H1 (cell line): ENCODE measurements around the gene BICD1. TPM values are rescaled to one million over a fixed set of nuclear protein-coding genes. Genes with fewer than 3 reads are reported as not detected.

Experiments
- CTCF ChIA-PET: fragments of 300-600 bp; sonication (Branson Sonifier 250); formaldehyde crosslinking; loops from one replicate; lab custom pipeline; 2021; ENCODE audit not compliant: partially characterized antibody; lab: Charles Lee
- POLR2A ChIA-PET: fragments of 300-600 bp; sonication (Branson Sonifier 250); formaldehyde crosslinking; loops from one replicate; lab custom pipeline; 2021; ENCODE audit warnings: inconsistent platforms; ENCODE audit not compliant: partially characterized antibody; lab: Charles Lee
- DNase-seq, 2 experiments: peaks; one replicate each; pipeline versions ENCODE4 v3.0.0 to v3.0.0-alpha.2; 2010 to 2022; ENCODE audit warnings: low spot score in 2 of 2, low read depth in 1 of 2, mixed read lengths in 1 of 2
- FAIRE-seq: peaks from 2 replicates; lab custom pipeline; 2011; peaks lifted over from hg19 to GRCh38; lab: Jason Lieb, UNC
- H2AFZ ChIP-seq: 2 replicates; pipeline ENCODE4 v1.8.1; 2012; ENCODE audit warnings: low read length, inconsistent platforms
- H2AK5ac ChIP-seq: 2 replicates; pipeline ENCODE4 v1.6.1; 2013; ENCODE audit warnings: low read depth, low read length
- H2BK120ac ChIP-seq: replicated peaks from 2 replicates; pipeline ENCODE3; 2013; ENCODE audit warnings: low read depth, low read length, inconsistent platforms
- H2BK12ac ChIP-seq: 2 replicates; pipeline ENCODE4 v1.6.1; 2013; ENCODE audit warnings: low read depth, low read length
- H2BK15ac ChIP-seq: 2 replicates; pipeline ENCODE4 v1.6.1; 2013; ENCODE audit warnings: low read length
- H2BK20ac ChIP-seq: 2 replicates; pipeline ENCODE4 v1.6.1; 2013; ENCODE audit warnings: low read length
- H2BK5ac ChIP-seq: 2 replicates; pipeline ENCODE4 v1.6.1; 2013; ENCODE audit warnings: low read depth, low read length
- H3K14ac ChIP-seq: 2 replicates; pipeline ENCODE4 v1.6.1; 2013; ENCODE audit warnings: inconsistent platforms; ENCODE audit not compliant: insufficient read length
- H3K18ac ChIP-seq: 2 replicates; pipeline ENCODE4 v1.6.1; 2013; ENCODE audit warnings: low read length; ENCODE audit errors: extremely low read depth
- H3K23ac ChIP-seq: 2 replicates; pipeline ENCODE4 v1.6.1; 2013; ENCODE audit warnings: inconsistent platforms; ENCODE audit not compliant: insufficient read length
- H3K23me2 ChIP-seq: 2 replicates; pipeline ENCODE4 v1.6.1; 2013; ENCODE audit warnings: low read depth, low read length
- H3K27ac ChIP-seq: 2 replicates; pipeline ENCODE4 v1.6.1; 2011; ENCODE audit warnings: low read depth, low read length, inconsistent platforms
- H3K27me3 ChIP-seq, 4 experiments: replicated peaks in 1 of 4; 1 replicate in 1 of 4; 2 replicates in 3 of 4; pipeline versions ENCODE4 v1.6.1 to v1.8.1; 2011 to 2013; ENCODE audit warnings: low read length in 3 of 4, mild to moderate bottlenecking in 3 of 4, inconsistent platforms in 2 of 4, mixed read lengths in 2 of 4, moderate library complexity in 1 of 4; ENCODE audit not compliant: control insufficient read depth in 3 of 4, insufficient read depth in 3 of 4; ENCODE audit errors: extremely low read depth in 1 of 4
- H3K36me3 ChIP-seq, 4 experiments: 2 replicates each; pipeline versions ENCODE4 v1.6.1 to v1.8.1; 2011 to 2013; ENCODE audit warnings: mild to moderate bottlenecking in 4 of 4, low read length in 3 of 4, moderate library complexity in 2 of 4, control low read depth in 1 of 4, inconsistent platforms in 1 of 4; ENCODE audit not compliant: insufficient read depth in 4 of 4, control insufficient read depth in 2 of 4
- H3K4ac ChIP-seq: replicated peaks from 2 replicates; pipeline ENCODE3; 2013; ENCODE audit warnings: low read length, low read depth, mixed read lengths, inconsistent platforms; ENCODE audit not compliant: insufficient read length
- H3K4me1 ChIP-seq, 4 experiments: replicated peaks in 1 of 4; 1 replicate in 1 of 4; 2 replicates in 3 of 4; pipeline versions ENCODE4 v1.6.1 to v1.8.1; 2011 to 2013; ENCODE audit warnings: low read length in 3 of 4, inconsistent platforms in 2 of 4, mixed read lengths in 1 of 4; ENCODE audit not compliant: insufficient read depth in 4 of 4, control insufficient read depth in 3 of 4
- H3K4me2 ChIP-seq, 2 experiments: 2 replicates each; pipeline versions ENCODE4 v1.6.1 to v1.8.1; 2011 to 2013; ENCODE audit warnings: low read depth in 2 of 2, low read length in 2 of 2, control low read depth in 1 of 2, inconsistent platforms in 1 of 2, mild to moderate bottlenecking in 1 of 2; ENCODE audit not compliant: insufficient read depth in 1 of 2
- H3K4me3 ChIP-seq, 4 experiments: fragments of 200-600, 300-600 bp in 1 of 4; sonication (generic), shearing (Covaris generic), sonication (Bioruptor Twin) in 1 of 4; 2 replicates each; pipeline versions ENCODE4 v1.5.1 to v1.8.1; 2011 to 2016; ENCODE audit warnings: low read length in 4 of 4, low read depth in 3 of 4, control low read depth in 2 of 4, inconsistent platforms in 2 of 4, mild to moderate bottlenecking in 2 of 4, mixed read lengths in 1 of 4, moderate library complexity in 1 of 4; ENCODE audit not compliant: insufficient read depth in 2 of 4; ENCODE audit errors: extremely low read depth in 1 of 4
- H3K56ac ChIP-seq: replicated peaks from 2 replicates; pipeline ENCODE3; 2013; ENCODE audit warnings: low read depth, mild to moderate bottlenecking, mixed read lengths, low read length, inconsistent platforms; ENCODE audit not compliant: insufficient read length
- H3K79me1 ChIP-seq: 2 replicates; pipeline ENCODE4 v1.6.1; 2013; ENCODE audit warnings: low read depth, low read length, control low read depth
- H3K79me2 ChIP-seq, 2 experiments: 2 replicates each; pipeline versions ENCODE4 v1.6.1 to v1.8.1; 2012 to 2013; ENCODE audit warnings: low read length in 2 of 2, mild to moderate bottlenecking in 2 of 2, inconsistent platforms in 1 of 2; ENCODE audit not compliant: insufficient read depth in 2 of 2, control insufficient read depth in 1 of 2
- H3K9ac ChIP-seq, 4 experiments: replicated peaks in 1 of 4; 1 replicate in 1 of 4; 2 replicates in 3 of 4; pipeline versions ENCODE4 v1.6.1 to v1.8.1; 2011 to 2013; ENCODE audit warnings: low read depth in 3 of 4, low read length in 3 of 4, control low read depth in 2 of 4, mild to moderate bottlenecking in 2 of 4, moderate library complexity in 2 of 4, inconsistent platforms in 1 of 4; ENCODE audit errors: extremely low read depth in 1 of 4
- H3K9me3 ChIP-seq, 2 experiments: 2 replicates each; pipeline versions ENCODE4 v1.6.1 to v1.8.1; 2012 to 2013; ENCODE audit warnings: mild to moderate bottlenecking in 2 of 2, moderate library complexity in 2 of 2, control low read depth in 1 of 2, inconsistent platforms in 1 of 2, low read depth in 1 of 2, low read length in 1 of 2, mixed read lengths in 1 of 2; ENCODE audit not compliant: insufficient read depth in 2 of 2
- H4K20me1 ChIP-seq, 2 experiments: replicated peaks in 1 of 2; 2 replicates each; pipeline versions ENCODE3 to v1.8.1; 2011 to 2013; ENCODE audit warnings: inconsistent platforms in 2 of 2, low read length in 2 of 2, mild to moderate bottlenecking in 1 of 2; ENCODE audit not compliant: insufficient read depth in 2 of 2, control insufficient read depth in 1 of 2
- H4K5ac ChIP-seq: 2 replicates; pipeline ENCODE4 v1.6.1; 2013; ENCODE audit warnings: low read length, low read depth, mixed read lengths, inconsistent platforms; ENCODE audit not compliant: insufficient read length
- H4K8ac ChIP-seq: 2 replicates; pipeline ENCODE4 v1.8.0; 2013; ENCODE audit warnings: mild to moderate bottlenecking, moderate library complexity, low read length, inconsistent platforms; ENCODE audit not compliant: insufficient read depth; ENCODE audit errors: extremely low read depth
- H4K91ac ChIP-seq: replicated peaks from 2 replicates; pipeline ENCODE3; 2013; ENCODE audit warnings: low read length, mixed read lengths, inconsistent platforms; ENCODE audit not compliant: insufficient read length
- BCL11A ChIP-seq, 2 experiments: IDR thresholded peaks; one replicate each; pipeline ENCODE4 v1.6.1; 2011; ENCODE audit warnings: low read depth in 2 of 2, low read length in 2 of 2, mild to moderate bottlenecking in 2 of 2
- BRCA1 ChIP-seq: IDR thresholded peaks from 2 replicates; pipeline ENCODE4 v1.6.1; 2012; ENCODE audit warnings: low read depth, low read length, improper control_type of control experiment
- CBX8 ChIP-seq: fragments of 300-800, 300-1000 bp; sonication (generic); IDR thresholded peaks from 2 replicates; pipeline ENCODE4 v1.7.1; 2016; ENCODE audit warnings: low read depth, low read length, borderline replicate concordance
- CHD1 ChIP-seq: IDR thresholded peaks from 2 replicates; pipeline ENCODE4 v1.6.1; 2012; ENCODE audit warnings: low read depth, low read length, improper control_type of control experiment
- EP300 ChIP-seq, 2 experiments: IDR thresholded peaks; 1 replicate in 1 of 2; 2 replicates in 1 of 2; pipeline ENCODE4 v1.6.1; 2011 to 2012; ENCODE audit warnings: low read depth in 2 of 2, low read length in 2 of 2, mild to moderate bottlenecking in 2 of 2, borderline replicate concordance in 1 of 2, inconsistent platforms in 1 of 2, moderate library complexity in 1 of 2
- PHF8 ChIP-seq: fragments of 200-600 bp; sonication (generic); conservative IDR thresholded peaks from 2 replicates; pipeline ENCODE4 v1.7.1; 2012; ENCODE audit warnings: low read depth, mild to moderate bottlenecking, inconsistent platforms, low read length, moderate library complexity
- SIRT6 ChIP-seq: IDR thresholded peaks from one replicate; pipeline ENCODE4 v1.7.1; 2012; ENCODE audit warnings: low read length, inconsistent platforms
- ZNF274 ChIP-seq: IDR thresholded peaks from 2 replicates; pipeline ENCODE4 v1.7.0; 2012; ENCODE audit warnings: low read length, borderline replicate concordance; ENCODE audit errors: extremely low read depth
- WGBS, 2 experiments: shearing (Covaris generic) in 1 of 2; methylation state at CpG; one replicate each; pipeline versions ENCODE4 v1.1.6 to v1.1.7; 2013 to 2015; ENCODE audit warnings: low lambda C conversion rate in 2 of 2, mixed read lengths in 2 of 2, inconsistent platforms in 1 of 2, low coverage in 1 of 2, missing lambda C conversion rate in 1 of 2; ENCODE audit not compliant: insufficient replicate concordance in 2 of 2, insufficient coverage in 1 of 2, insufficient read length in 1 of 2; ENCODE audit errors: extremely low coverage in 1 of 2, missing lambda C conversion rate in 1 of 2; 5-methylcytosine and 5-hydroxymethylcytosine counted together
- polyA plus RNA-seq, 7 experiments: library from polyadenylated mRNA; depleted of rRNA in 3 of 7; stranded (reverse) in 5 of 7; unstranded in 2 of 7; fragments of >200 nt in 5 of 7; fragments of 200-250 nt in 2 of 7; gene quantifications; 1 replicate in 5 of 7; 2 replicates in 1 of 7; 4 replicates in 1 of 7; pipeline versions ENCODE4 v1.2.1 to v1.2.3, GENCODE V29; 2011 to 2013; ENCODE audit warnings: missing spikeins in 2 of 7, mixed read lengths in 2 of 7
- total RNA-seq: library from RNA; stranded (reverse); fragmentation: NEBNext Ultra II Directional; extraction: Animal tissue kit (Norgen Biotek cat#: 25700); gene quantifications from 2 replicates; pipeline ENCODE4 v1.2.1, GENCODE V29; 2021
- TF ChIP-seq, protein P1 (sequence below): IDR thresholded peaks from 2 replicates; pipeline ENCODE4 v1.6.1; 2011; ENCODE audit warnings: low read length, improper control_type of control experiment
- TF ChIP-seq, protein P2 (sequence below): IDR thresholded peaks from 2 replicates; pipeline ENCODE4 v1.6.1; 2011; ENCODE audit warnings: low read depth, mild to moderate bottlenecking, low read length; ENCODE audit not compliant: insufficient read depth

Gene BICD1
- total and polyA plus RNA-seq, 2 of the 8 experiments (the other 6 are each of a cell fraction or from before 2014, with no cell fraction given), result 34.1 to 58.4 TPM

DNA sequence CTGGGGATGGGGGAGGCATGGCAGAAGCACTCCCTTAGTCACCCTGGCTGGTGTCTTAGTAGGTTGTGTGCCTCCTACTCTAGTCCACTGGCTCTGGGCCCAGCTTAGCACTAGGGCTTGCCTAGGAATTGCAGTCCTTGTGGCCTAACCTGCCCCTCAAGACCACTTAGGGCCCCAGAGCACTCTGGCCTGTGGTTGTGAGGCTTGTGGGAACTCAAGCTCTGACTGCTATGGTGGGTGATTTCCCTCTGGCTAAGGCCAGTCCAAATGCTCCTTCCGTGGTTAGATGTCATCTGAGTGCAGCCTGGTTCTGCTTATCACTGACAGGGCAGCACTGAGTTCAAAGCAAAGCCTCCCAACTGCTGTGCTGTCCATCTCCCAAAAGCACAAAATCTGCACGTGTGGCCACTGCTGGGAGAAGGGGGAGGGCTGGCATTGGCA is 312.9 kb downstream of the BICD1 start:
- ChIA-PET POLR2A (interaction anchor here (0.7 to 1.1 kb wide), 2 partner anchors 15 to 20 kb away, joined by 3 read pairs; partner anchors contain the start of gene FGD4), CTCF (interaction anchor here (0.9 to 2.7 kb wide), 5 partner anchors 10 to 191 kb away, joined by 3 to 8 read pairs (median 5); no protein-coding TSS in a partner anchor)
- no peaks in the 10 kb centered on the region for H3K27me3 ChIP-seq
- no peak overlapping the region for H3K23ac ChIP-seq
- DNase-seq (no peak), FAIRE-seq (no peak)
- H3K27ac ChIP-seq, result no peak overlapping the region; the same call in 1 of the 2 replicates
- H3K4me3 ChIP-seq, result no peak overlapping the region
- H3K4me2 ChIP-seq, result peak overlapping the region; percentile 14 to 40; a peak in 2 of 4 replicates
- H2AFZ ChIP-seq, result no peak overlapping the region
- H2BK12ac ChIP-seq, result peak overlapping the region; percentile 69; the same call in 1 of the 2 replicates
- H3K9ac ChIP-seq, result no peak overlapping the region
- H4K5ac ChIP-seq, result no peak overlapping the region
- H4K91ac ChIP-seq, result peak overlapping the region; percentile 20
- H2BK5ac ChIP-seq, result peak overlapping the region; percentile 55; the same call in 1 of the 2 replicates
- no peaks in the 10 kb centered on the region; a peak in 1 of 4 replicates for H3K9me3 ChIP-seq
- peaks cover 0 to 15% (median 0%) of the 10 kb centered on the region in 4 experiments; a peak in 2 of 8 replicates for H3K36me3 ChIP-seq
- H3K56ac ChIP-seq, result no peak overlapping the region
- no peak overlapping the region for H3K14ac ChIP-seq
- H3K4ac ChIP-seq, result no peak overlapping the region
- H4K8ac ChIP-seq, result no peak overlapping the region; the same call in 1 of the 2 replicates
- H2BK15ac ChIP-seq, result no peak overlapping the region
- WGBS, 2 experiments, result 54% methylated on average over 2 of the region's 2 CpGs; no CpG with 5 or more reads in 1 of the 2 experiments
- no peak overlapping the region for H2BK120ac ChIP-seq
- no peak overlapping the region for H2BK20ac ChIP-seq
- H3K4me1 ChIP-seq, result peaks cover 13 to 18% (median 18%) of the 10 kb centered on the region in 4 experiments
- H3K18ac ChIP-seq, result peak overlapping the region; percentile 13; the same call in 1 of the 2 replicates
- no peak overlapping the region for H2AK5ac ChIP-seq
- H4K20me1 ChIP-seq, result peaks cover 18 to 34% of the 10 kb centered on the region in 2 experiments
- no peaks in the 10 kb centered on the region for H3K23me2 ChIP-seq
- peaks cover 11% of the 10 kb centered on the region for H3K79me1 ChIP-seq
- peaks cover 32 to 98% of the 10 kb centered on the region in 2 experiments for H3K79me2 ChIP-seq
- TF ChIP-seq PHF8 (no peak), BCL11A (IDR thresholded peaks at IDR 0.05; ENCODE audit: low read depth in 2 of 2, low read length in 2 of 2) (no peak), CHD1 (no peak), ZNF274 (no peak), SIRT6 (no peak), CBX8 (no peak), BRCA1 (no peak), EP300 (IDR thresholded peaks at IDR 0.05; ENCODE audit: borderline replicate concordance in 1 of 2, low read depth in 2 of 2, low read length in 2 of 2) (no peak)
- TF ChIP-seq, protein P1, sequence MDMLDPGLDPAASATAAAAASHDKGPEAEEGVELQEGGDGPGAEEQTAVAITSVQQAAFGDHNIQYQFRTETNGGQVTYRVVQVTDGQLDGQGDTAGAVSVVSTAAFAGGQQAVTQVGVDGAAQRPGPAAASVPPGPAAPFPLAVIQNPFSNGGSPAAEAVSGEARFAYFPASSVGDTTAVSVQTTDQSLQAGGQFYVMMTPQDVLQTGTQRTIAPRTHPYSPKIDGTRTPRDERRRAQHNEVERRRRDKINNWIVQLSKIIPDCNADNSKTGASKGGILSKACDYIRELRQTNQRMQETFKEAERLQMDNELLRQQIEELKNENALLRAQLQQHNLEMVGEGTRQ, result no peak
- TF ChIP-seq, protein P2, sequence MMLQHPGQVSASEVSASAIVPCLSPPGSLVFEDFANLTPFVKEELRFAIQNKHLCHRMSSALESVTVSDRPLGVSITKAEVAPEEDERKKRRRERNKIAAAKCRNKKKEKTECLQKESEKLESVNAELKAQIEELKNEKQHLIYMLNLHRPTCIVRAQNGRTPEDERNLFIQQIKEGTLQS, result no peak
